Activated naive CD4-positive, alpha-beta T cell treated with Interleukin-2 at 50 U/mL for 16 hours (primary cell): ENCODE data around the gene ZNF417.
"Not testable (repeated sequence)": the region's sequence is repeated elsewhere in the genome, so short reads cannot be mapped to it uniquely, and the experiment has no call there.

Experiments
- DNase-seq: peaks from one replicate; pipeline ENCODE4 v3.0.0-alpha.2; 2020

ZNF417 gene

DNA sequence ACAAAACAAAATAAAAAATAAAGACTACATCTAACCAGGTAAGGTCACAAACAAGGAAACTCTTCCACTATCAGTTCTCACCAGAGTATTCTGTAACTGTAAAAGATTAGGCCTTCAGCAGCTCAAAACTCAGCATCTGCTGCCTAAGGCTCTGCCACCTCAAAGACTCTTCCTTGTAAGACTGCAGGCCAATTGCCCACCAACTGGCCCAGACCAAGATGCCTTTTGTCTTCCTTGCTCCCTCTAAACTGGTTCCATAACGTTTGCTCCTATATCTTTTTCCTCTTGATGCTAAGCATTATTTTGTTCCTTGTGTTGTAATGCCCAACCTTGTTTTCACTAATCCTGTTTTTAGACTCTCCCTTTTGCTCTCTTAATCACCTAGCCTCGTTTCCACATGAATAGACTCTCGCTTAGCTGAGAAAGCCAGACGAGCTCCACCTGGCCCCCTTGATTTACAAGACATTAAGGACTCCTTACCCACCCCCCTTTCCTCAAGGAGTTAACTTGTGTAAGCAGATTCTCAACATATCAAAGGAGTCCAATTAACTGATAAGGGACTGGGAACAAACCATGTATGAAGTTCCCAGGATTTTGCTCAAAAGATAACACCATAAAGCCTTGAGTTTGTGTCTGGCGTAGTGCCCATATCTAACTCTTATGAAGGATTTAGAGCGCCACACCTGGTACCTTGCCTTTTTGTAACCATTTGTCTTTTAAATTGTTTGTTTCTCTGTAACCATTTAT, 29.0 kb downstream of the ZNF417 start:
- DNase-seq = no peak

DNA sequence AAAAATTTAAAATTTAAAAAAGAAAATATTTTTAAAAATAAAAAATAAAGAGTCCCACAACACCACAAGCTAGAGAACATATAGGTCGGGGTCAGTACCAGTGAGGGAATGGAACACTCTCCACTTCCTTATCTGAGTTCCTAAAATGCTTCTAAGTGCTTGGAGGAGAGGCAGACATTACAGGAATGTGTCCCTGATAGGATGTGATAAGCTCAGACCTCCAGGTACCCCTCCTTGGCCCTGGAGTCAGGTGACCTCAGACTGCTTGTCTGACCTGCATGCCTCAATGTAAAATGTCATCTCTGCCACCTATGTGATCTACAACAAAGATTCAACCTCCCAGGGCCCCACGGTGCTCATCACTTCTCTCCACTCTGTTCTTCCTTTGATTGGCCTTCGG, 30.3 kb downstream of the ZNF417 start:
- no peak for DNase-seq

DNA sequence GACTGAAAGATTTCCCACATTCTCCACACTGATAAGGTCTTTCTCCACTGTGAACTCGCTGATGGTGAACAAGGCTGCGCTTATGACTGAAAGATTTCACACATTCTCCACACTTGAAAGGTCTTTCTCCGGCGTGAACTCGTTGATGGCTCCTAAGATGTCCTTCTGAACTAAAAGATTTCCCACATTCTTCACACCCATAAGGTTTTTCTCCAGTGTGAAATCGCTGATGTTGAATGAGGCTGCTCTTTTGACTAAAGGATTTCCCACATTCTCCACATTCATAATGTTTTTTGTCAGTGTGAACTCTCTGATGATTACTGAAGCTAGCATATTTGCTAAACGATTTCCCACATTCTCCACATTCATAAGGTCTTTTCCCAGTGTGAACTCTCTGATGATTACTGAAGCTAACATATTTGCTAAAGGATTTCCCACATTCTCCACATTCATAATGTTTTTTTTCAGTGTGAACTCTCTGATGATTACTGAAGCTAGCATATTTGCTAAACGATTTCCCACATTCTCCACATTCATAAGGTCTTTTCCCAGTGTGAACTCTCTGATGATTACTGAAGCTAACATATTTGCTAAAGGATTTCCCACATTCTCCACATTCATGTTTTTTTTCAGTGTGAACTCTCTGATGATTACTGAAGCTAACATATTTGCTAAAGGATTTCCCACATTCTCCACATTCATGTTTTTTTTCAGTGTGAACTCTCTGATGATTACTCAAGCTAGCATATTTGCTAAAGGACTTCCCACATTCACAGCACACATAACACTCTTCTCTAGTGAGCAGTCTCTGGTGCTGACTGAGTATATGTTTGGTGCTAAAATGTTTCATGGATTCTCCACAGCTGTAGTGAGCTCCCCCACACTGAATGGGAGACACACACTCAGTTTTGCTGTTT, 42.3 kb downstream of the ZNF417 start:
- DNase-seq = not testable (repeated sequence)

DNA sequence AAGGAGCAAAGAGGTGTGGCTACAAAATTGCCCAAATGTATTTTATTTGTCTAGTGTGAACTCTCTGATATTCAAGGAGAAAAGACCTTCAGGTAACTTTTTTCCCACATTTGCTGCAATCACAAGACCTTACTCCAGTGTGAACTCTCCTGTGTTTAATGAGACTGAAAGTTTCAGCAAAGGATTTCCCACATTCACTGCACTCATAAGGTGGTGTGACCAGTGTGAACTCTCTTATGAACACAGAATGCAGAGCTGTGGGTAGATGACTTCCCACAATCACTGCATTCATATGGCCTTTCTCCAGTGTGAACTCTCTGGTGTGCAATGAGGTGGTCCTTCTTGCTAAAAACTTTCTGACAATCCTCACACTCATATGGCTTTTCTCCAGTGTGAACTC, 43.9 kb downstream of the ZNF417 start:
- DNase-seq = no peak

DNA sequence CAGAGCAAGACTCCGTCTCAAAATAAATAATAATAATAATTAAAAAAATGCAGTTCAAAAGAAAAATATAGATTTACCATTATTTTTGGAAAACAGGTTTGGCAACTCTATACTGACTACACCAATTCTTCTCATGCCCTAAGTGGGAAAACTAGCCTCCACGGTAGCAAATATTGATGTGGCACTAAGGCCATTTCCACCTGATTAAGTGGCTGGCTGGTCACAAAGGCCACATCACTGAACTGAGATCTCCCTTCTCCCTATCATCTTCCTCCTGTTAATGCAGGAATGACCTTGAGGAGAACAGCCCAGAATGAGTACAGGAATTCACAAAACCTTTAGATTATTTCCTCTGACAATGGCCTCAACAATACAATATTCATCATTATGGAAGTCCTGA, 46.2 kb downstream of the ZNF417 start:
- DNase-seq = no peak

DNA sequence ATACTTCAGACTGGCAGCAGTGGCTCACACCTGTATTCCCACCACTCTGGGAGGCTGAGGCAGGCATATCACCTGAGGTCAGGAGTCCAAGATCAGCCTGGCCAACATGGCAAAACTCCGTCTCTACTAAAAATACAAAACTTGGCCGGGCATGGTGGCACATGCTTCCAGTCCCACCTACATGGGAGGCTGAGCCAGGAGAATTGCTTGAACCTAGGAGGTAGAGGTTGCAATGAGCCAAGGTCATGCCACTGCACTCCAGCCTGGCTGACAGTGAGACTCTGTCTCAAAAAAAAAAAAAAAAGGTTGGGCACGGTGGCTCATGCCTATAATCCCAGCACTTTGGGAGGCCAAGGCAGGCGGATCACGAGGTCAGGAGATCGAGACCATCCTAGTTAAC, 46.7 kb downstream of the ZNF417 start:
- DNase-seq = not testable (repeated sequence)

DNA sequence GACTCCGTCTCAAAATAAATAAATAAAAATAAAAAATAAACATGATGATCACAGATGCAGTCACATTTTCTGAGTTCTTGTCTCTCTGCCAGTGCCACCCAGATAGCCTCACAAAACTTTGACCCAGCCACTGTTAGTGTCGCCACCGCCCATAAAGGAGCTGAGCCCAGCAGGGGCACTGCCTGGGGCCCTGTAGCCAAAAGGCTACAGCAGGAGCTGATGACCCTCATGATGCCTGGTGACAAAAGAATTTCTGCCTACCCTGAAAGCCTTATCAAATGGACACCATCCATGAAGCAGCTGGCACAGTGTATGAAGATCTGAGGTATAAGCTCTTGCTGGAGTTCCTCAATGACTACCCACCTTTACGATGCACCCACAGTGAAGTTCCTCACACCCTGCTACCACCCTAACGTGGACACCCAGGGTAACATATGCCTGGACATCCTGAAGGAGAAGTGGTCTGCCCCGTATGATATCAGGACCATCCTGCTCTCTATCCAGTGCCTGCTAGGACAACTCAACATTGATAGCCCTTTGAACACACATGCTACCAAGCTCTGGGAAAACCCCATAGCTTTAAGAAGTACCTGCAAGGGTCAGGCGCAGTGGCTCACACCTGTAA, 48.4 kb downstream of the ZNF417 start:
- DNase-seq = no peak
